WTC11 (cell line): ENCODE data around the gene FUCA1.
"Not testable (repeated sequence)": the region's sequence is repeated elsewhere in the genome, so short reads cannot be mapped to it uniquely, and the experiment has no call there.

Experiments
- ATF3 ChIP-seq: sonication (generic); formaldehyde crosslinking; conservative IDR thresholded peaks from 2 replicates; pipeline ENCODE4 v1.8.1; 2022; ENCODE audit warnings: mild to moderate bottlenecking, missing genetic modification reagents
- CTCF ChIP-seq: fragments of 200-600 bp; IDR thresholded peaks from 2 replicates; pipeline ENCODE4 v1.8.0; 2022; ENCODE audit warnings: antibody characterized with exemption
- ELF4 ChIP-seq: sonication (generic); formaldehyde crosslinking; IDR thresholded peaks from 2 replicates; pipeline ENCODE4 v1.8.1; 2022; ENCODE audit warnings: low read depth, mild to moderate bottlenecking, moderate library complexity, missing genetic modification reagents
- GABPB1 ChIP-seq: sonication (generic); formaldehyde crosslinking; IDR thresholded peaks from 2 replicates; pipeline ENCODE4 v1.8.1; 2023; ENCODE audit warnings: mild to moderate bottlenecking, missing genetic modification reagents
- KAT7 ChIP-seq: sonication (generic); formaldehyde crosslinking; IDR thresholded peaks from 2 replicates; pipeline ENCODE4 v1.8.1; 2023; ENCODE audit warnings: missing genetic modification reagents, mild to moderate bottlenecking, borderline replicate concordance
- MAX ChIP-seq: sonication (generic); formaldehyde crosslinking; IDR thresholded peaks from 2 replicates; pipeline ENCODE4 v1.8.0; 2022; ENCODE audit warnings: mild to moderate bottlenecking, missing genetic modification reagents
- MLX ChIP-seq: sonication (generic); formaldehyde crosslinking; IDR thresholded peaks from 2 replicates; pipeline ENCODE4 v1.8.1; 2023; ENCODE audit warnings: mild to moderate bottlenecking, missing genetic modification reagents, moderate library complexity
- RELA ChIP-seq: sonication (generic); formaldehyde crosslinking; IDR thresholded peaks from 2 replicates; pipeline ENCODE4 v1.8.1; 2022; ENCODE audit warnings: missing genetic modification reagents, mild to moderate bottlenecking, borderline replicate concordance
- ZNF263 ChIP-seq: sonication (generic); formaldehyde crosslinking; IDR thresholded peaks from 2 replicates; pipeline ENCODE4 v1.8.1; 2022; ENCODE audit warnings: low read depth, mild to moderate bottlenecking, moderate library complexity, missing genetic modification reagents
- TF ChIP-seq, protein P1 (sequence below): sonication (generic); formaldehyde crosslinking; IDR thresholded peaks from 2 replicates; pipeline ENCODE4 v1.8.1; 2022; ENCODE audit warnings: mild to moderate bottlenecking, moderate library complexity, missing genetic modification reagents
- TF ChIP-seq, protein P2 (sequence below): sonication (generic); formaldehyde crosslinking; IDR thresholded peaks from 2 replicates; pipeline ENCODE4 v1.8.0; 2022; ENCODE audit warnings: mild to moderate bottlenecking, missing genetic modification reagents

GRCh38 chr1:23802809-23803342 is 65.2 kb downstream of the FUCA1 start:
- TF ChIP-seq CTCF; MLX; KAT7 (CRISPR knock-in tag); ELF4 (CRISPR knock-in tag); ATF3; ZNF263 (CRISPR knock-in tag); GABPB1; RELA (CRISPR knock-in tag); MAX (CRISPR knock-in tag): not testable (repeated sequence)
- TF ChIP-seq, protein P1, sequence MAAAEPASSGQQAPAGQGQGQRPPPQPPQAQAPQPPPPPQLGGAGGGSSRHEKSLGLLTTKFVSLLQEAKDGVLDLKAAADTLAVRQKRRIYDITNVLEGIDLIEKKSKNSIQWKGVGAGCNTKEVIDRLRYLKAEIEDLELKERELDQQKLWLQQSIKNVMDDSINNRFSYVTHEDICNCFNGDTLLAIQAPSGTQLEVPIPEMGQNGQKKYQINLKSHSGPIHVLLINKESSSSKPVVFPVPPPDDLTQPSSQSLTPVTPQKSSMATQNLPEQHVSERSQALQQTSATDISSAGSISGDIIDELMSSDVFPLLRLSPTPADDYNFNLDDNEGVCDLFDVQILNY (CRISPR knock-in tag), result not testable (repeated sequence)
- TF ChIP-seq, protein P2, sequence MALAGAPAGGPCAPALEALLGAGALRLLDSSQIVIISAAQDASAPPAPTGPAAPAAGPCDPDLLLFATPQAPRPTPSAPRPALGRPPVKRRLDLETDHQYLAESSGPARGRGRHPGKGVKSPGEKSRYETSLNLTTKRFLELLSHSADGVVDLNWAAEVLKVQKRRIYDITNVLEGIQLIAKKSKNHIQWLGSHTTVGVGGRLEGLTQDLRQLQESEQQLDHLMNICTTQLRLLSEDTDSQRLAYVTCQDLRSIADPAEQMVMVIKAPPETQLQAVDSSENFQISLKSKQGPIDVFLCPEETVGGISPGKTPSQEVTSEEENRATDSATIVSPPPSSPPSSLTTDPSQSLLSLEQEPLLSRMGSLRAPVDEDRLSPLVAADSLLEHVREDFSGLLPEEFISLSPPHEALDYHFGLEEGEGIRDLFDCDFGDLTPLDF (CRISPR knock-in tag), result not testable (repeated sequence)
